IgD-negative memory B cell (primary cell): ENCODE data around the gene ZNF592. TPM values are rescaled to one million over a fixed set of nuclear protein-coding genes. Genes with fewer than 3 reads are reported as not detected.
A peak's percentile ranks its signal among the peaks of the same experiment; 100 is the strongest.

Experiments
- H3K27ac Mint-ChIP-seq, 3 donors: one replicate each; pipeline ENCODE4 v1.8.0; 2020 to 2022; ENCODE audit warnings: mild to moderate bottlenecking in 3 of 3, mixed read lengths in 3 of 3, moderate library complexity in 1 of 3
- H3K27me3 Mint-ChIP-seq: one replicate; pipeline ENCODE4 v1.8.0; 2021; ENCODE audit warnings: mixed read lengths
- H3K36me3 Mint-ChIP-seq: one replicate; pipeline ENCODE4 v1.8.0; 2020; ENCODE audit warnings: mild to moderate bottlenecking, mixed read lengths
- H3K4me1 Mint-ChIP-seq, 3 donors: one replicate each; pipeline ENCODE4 v1.8.0; 2020 to 2022; ENCODE audit warnings: mixed read lengths in 3 of 3, mild to moderate bottlenecking in 1 of 3
- H3K4me3 Mint-ChIP-seq, 4 donors: one replicate each; pipeline ENCODE4 v1.8.0; 2020 to 2022; ENCODE audit warnings: mild to moderate bottlenecking in 4 of 4, mixed read lengths in 4 of 4, moderate library complexity in 3 of 4
- H3K9me3 Mint-ChIP-seq, 3 donors: one replicate each; pipeline ENCODE4 v1.8.0; 2020 to 2021; ENCODE audit warnings: mixed read lengths in 3 of 3, mild to moderate bottlenecking in 1 of 3
- polyA plus RNA-seq: library from polyadenylated mRNA; unstranded; fragments of 300-500 nt; fragmentation: Illumina TruSeq; gene quantifications from one replicate; pipeline ENCODE4 v1.2.3, GENCODE V29; 2021

The ZNF592 gene
- polyA plus RNA-seq, 1 donor from 2014 or later = 11.9 TPM

- Mint-ChIP-seq H3K4me1 (peaks cover 0 to 4% (median 2%) of the 10 kb centered on the region in 3 donors), H3K27me3 (peaks cover 6% of the 10 kb centered on the region), H3K27ac (no peak overlapping the region), H3K4me3 (no peak overlapping the region), H3K9me3 (no peaks in the 10 kb centered on the region), H3K36me3 (peaks cover 2% of the 10 kb centered on the region)
Measured at GRCh38 chr15:84817466-84818081, 69.2 kb downstream of the ZNF592 start.

GRCh38 chr15:84818261-84819131, 70.1 kb downstream of the ZNF592 start:
- Mint-ChIP-seq H3K36me3 (peaks cover 2% of the 10 kb centered on the region), H3K27me3 (peaks cover 6% of the 10 kb centered on the region), H3K4me3 (no peak overlapping the region), H3K9me3 (no peaks in the 10 kb centered on the region), H3K4me1 (peaks cover 0 to 4% (median 2%) of the 10 kb centered on the region in 3 donors), H3K27ac (peak overlapping the region in 1 of 3 donors; percentile 85)

GRCh38 chr15:84819291-84819768, 70.9 kb downstream of the ZNF592 start:
- Mint-ChIP-seq H3K27ac (no peak overlapping the region), H3K4me3 (no peak overlapping the region), H3K36me3 (peaks cover 2% of the 10 kb centered on the region), H3K9me3 (no peaks in the 10 kb centered on the region), H3K4me1 (peaks cover 0 to 4% (median 2%) of the 10 kb centered on the region in 3 donors), H3K27me3 (peaks cover 6% of the 10 kb centered on the region)

GRCh38 chr15:84819791-84820190, 71.4 kb downstream of the ZNF592 start:
- H3K36me3 Mint-ChIP-seq = peaks cover 2% of the 10 kb centered on the region
- H3K27me3 Mint-ChIP-seq = peaks cover 6% of the 10 kb centered on the region
- H3K4me1 Mint-ChIP-seq = peaks cover 0 to 4% (median 2%) of the 10 kb centered on the region in 3 donors
- H3K27ac Mint-ChIP-seq = no peak overlapping the region
- H3K4me3 Mint-ChIP-seq = no peak overlapping the region
- no peaks in the 10 kb centered on the region for H3K9me3 Mint-ChIP-seq

GRCh38 chr15:84821501-84822021, 73.2 kb downstream of the ZNF592 start:
- H3K27me3 Mint-ChIP-seq = peaks cover 4% of the 10 kb centered on the region
- peaks cover 0 to 3% (median under 1%) of the 10 kb centered on the region in 3 donors for H3K4me1 Mint-ChIP-seq
- H3K9me3 Mint-ChIP-seq = no peaks in the 10 kb centered on the region
- no peak overlapping the region for H3K4me3 Mint-ChIP-seq
- peak overlapping the region in 1 of 3 donors; percentile 57 for H3K27ac Mint-ChIP-seq
- H3K36me3 Mint-ChIP-seq = peaks cover 2% of the 10 kb centered on the region

GRCh38 chr15:84822653-84823281, 74.4 kb downstream of the ZNF592 start:
- H3K36me3 Mint-ChIP-seq = peaks cover 2% of the 10 kb centered on the region
- H3K4me1 Mint-ChIP-seq = peaks cover 0 to 2% (median 0%) of the 10 kb centered on the region in 3 donors
- H3K4me3 Mint-ChIP-seq = no peak overlapping the region
- peaks cover 2% of the 10 kb centered on the region for H3K27me3 Mint-ChIP-seq
- no peaks in the 10 kb centered on the region for H3K9me3 Mint-ChIP-seq
- peak overlapping the region in 1 of 3 donors; percentile 43 for H3K27ac Mint-ChIP-seq

GRCh38 chr15:84823282-84823878, 75.0 kb downstream of the ZNF592 start:
- Mint-ChIP-seq H3K36me3 (no peaks in the 10 kb centered on the region), H3K27ac (no peak overlapping the region), H3K9me3 (no peaks in the 10 kb centered on the region), H3K4me3 (no peak overlapping the region), H3K4me1 (no peaks in the 10 kb centered on the region), H3K27me3 (peaks cover 2% of the 10 kb centered on the region)

GRCh38 chr15:84824260-84825007, 76.0 kb downstream of the ZNF592 start:
- Mint-ChIP-seq H3K9me3 (no peaks in the 10 kb centered on the region), H3K27me3 (peaks cover 2% of the 10 kb centered on the region), H3K4me3 (no peak overlapping the region), H3K36me3 (no peaks in the 10 kb centered on the region), H3K27ac (no peak overlapping the region), H3K4me1 (no peaks in the 10 kb centered on the region)

- H3K27ac Mint-ChIP-seq = no peak overlapping the region
Measured at GRCh38 chr15:84826369-84826823, 78.0 kb downstream of the ZNF592 start.

GRCh38 chr15:84827246-84827645, 78.9 kb downstream of the ZNF592 start:
- H3K36me3 Mint-ChIP-seq = no peaks in the 10 kb centered on the region
- peaks cover 2% of the 10 kb centered on the region for H3K27me3 Mint-ChIP-seq
- no peaks in the 10 kb centered on the region for H3K9me3 Mint-ChIP-seq
- H3K4me3 Mint-ChIP-seq = no peak overlapping the region
- no peak overlapping the region for H3K27ac Mint-ChIP-seq
- no peaks in the 10 kb centered on the region for H3K4me1 Mint-ChIP-seq

More at GRCh38 chr15:84826369-84826823, 78.0 kb downstream of the ZNF592 start:
- Mint-ChIP-seq H3K27me3 (peaks cover 2% of the 10 kb centered on the region), H3K4me1 (no peaks in the 10 kb centered on the region), H3K9me3 (no peaks in the 10 kb centered on the region), H3K36me3 (no peaks in the 10 kb centered on the region), H3K4me3 (no peak overlapping the region)

GRCh38 chr15:84828086-84828908, 79.9 kb downstream of the ZNF592 start:
- no peaks in the 10 kb centered on the region for H3K9me3 Mint-ChIP-seq
- no peaks in the 10 kb centered on the region for H3K4me1 Mint-ChIP-seq
- no peak overlapping the region for H3K27ac Mint-ChIP-seq
- no peaks in the 10 kb centered on the region for H3K36me3 Mint-ChIP-seq
- H3K4me3 Mint-ChIP-seq = peak overlapping the region in 1 of 4 donors; percentile 25
- H3K27me3 Mint-ChIP-seq = peaks cover 2% of the 10 kb centered on the region

GRCh38 chr15:84829428-84829827, 81.0 kb downstream of the ZNF592 start:
- Mint-ChIP-seq H3K36me3 (no peaks in the 10 kb centered on the region), H3K27ac (no peak overlapping the region), H3K4me3 (no peak overlapping the region), H3K9me3 (no peaks in the 10 kb centered on the region), H3K4me1 (no peaks in the 10 kb centered on the region), H3K27me3 (peaks cover 6% of the 10 kb centered on the region)

GRCh38 chr15:84830036-84830435, 81.6 kb downstream of the ZNF592 start:
- no peaks in the 10 kb centered on the region for H3K4me1 Mint-ChIP-seq
- no peak overlapping the region for H3K27ac Mint-ChIP-seq
- H3K4me3 Mint-ChIP-seq = no peak overlapping the region
- H3K27me3 Mint-ChIP-seq = peaks cover 6% of the 10 kb centered on the region
- no peaks in the 10 kb centered on the region for H3K36me3 Mint-ChIP-seq
- H3K9me3 Mint-ChIP-seq = no peaks in the 10 kb centered on the region
